Activated CD8-positive, alpha-beta memory T cell treated with anti-CD3 and anti-CD28 coated beads for 24 hours (primary cell): ENCODE results near the gene ZHX3.
"Not testable (repeated sequence)": the region's sequence is repeated elsewhere in the genome, so short reads cannot be mapped to it uniquely, and the experiment has no call there.

Experiments used
- DNase-seq: peaks from one replicate; pipeline ENCODE4 v3.0.0-alpha.2; 2020

ZHX3 gene

GRCh38 chr20:41255655-41256054 is 61.9 kb downstream of the ZHX3 start:
- DNase-seq = no peak

GRCh38 chr20:41249411-41250281 is 67.9 kb downstream of the ZHX3 start:
- DNase-seq = no peak

GRCh38 chr20:41248368-41249024 is 69.0 kb downstream of the ZHX3 start:
- DNase-seq = no peak

- no peak for DNase-seq
Observed at GRCh38 chr20:41247523-41248367, 69.8 kb downstream of the ZHX3 start.

GRCh38 chr20:41245086-41245707 is 72.3 kb downstream of the ZHX3 start:
- DNase-seq = no peak

GRCh38 chr20:41242807-41243206 is 74.7 kb downstream of the ZHX3 start:
- DNase-seq = no peak

- DNase-seq = no peak
Observed at GRCh38 chr20:41242352-41242751, 75.2 kb downstream of the ZHX3 start.

- DNase-seq = not testable (repeated sequence)
Observed at GRCh38 chr20:41237233-41237632, 80.3 kb downstream of the ZHX3 start.

- not testable (repeated sequence) for DNase-seq
Observed at GRCh38 chr20:41236818-41237217, 80.7 kb downstream of the ZHX3 start.

GRCh38 chr20:41234546-41234945 is 83.0 kb downstream of the ZHX3 start:
- DNase-seq = no peak

GRCh38 chr20:41234041-41234440 is 83.5 kb downstream of the ZHX3 start:
- DNase-seq = no peak

- no peak for DNase-seq
Observed at GRCh38 chr20:41232973-41233926, 84.3 kb downstream of the ZHX3 start.

GRCh38 chr20:41231136-41231535 is 86.4 kb downstream of the ZHX3 start:
- DNase-seq = no peak

GRCh38 chr20:41230136-41230535 is 87.4 kb downstream of the ZHX3 start:
- DNase-seq = no peak

- DNase-seq = no peak
Observed at GRCh38 chr20:41229259-41229658, 88.3 kb downstream of the ZHX3 start.

GRCh38 chr20:41228858-41229257 is 88.7 kb downstream of the ZHX3 start:
- DNase-seq = no peak

GRCh38 chr20:41226426-41226825 is 91.1 kb downstream of the ZHX3 start:
- DNase-seq = no peak

GRCh38 chr20:41225091-41225490 is 92.4 kb downstream of the ZHX3 start:
- DNase-seq = no peak

- no peak for DNase-seq
Observed at GRCh38 chr20:41224281-41224680, 93.2 kb downstream of the ZHX3 start.

GRCh38 chr20:41223112-41223511 is 94.4 kb downstream of the ZHX3 start:
- DNase-seq = no peak

GRCh38 chr20:41222703-41223102 is 94.8 kb downstream of the ZHX3 start:
- DNase-seq = no peak

GRCh38 chr20:41222296-41222695 is 95.2 kb downstream of the ZHX3 start:
- no peak for DNase-seq
